Choroid plexus epithelial cell (primary cell): ENCODE results near the gene FRMD4B.

ENCODE experiments used
- DNase-seq: peaks from one replicate; pipeline ENCODE4 v3.0.0-alpha.2; 2010; ENCODE audit warnings: low read depth
- H3K4me3 ChIP-seq: 2 replicates; pipeline ENCODE4 v1.5.1; 2011; ENCODE audit warnings: low read depth, mild to moderate bottlenecking, control low read depth, low read length, moderate library complexity
- TF ChIP-seq, protein P1 (sequence below): conservative IDR thresholded peaks from 2 replicates; pipeline ENCODE4 v1.5.1; 2011; ENCODE audit warnings: low read depth, mild to moderate bottlenecking, control low read depth, inconsistent platforms, low read length, moderate library complexity

The FRMD4B gene

GRCh38 chr3:69186575-69187093 is 199.3 kb downstream of the FRMD4B start:
- no peak overlapping the region for H3K4me3 ChIP-seq
- DNase-seq: no peak
- TF ChIP-seq, protein P1, sequence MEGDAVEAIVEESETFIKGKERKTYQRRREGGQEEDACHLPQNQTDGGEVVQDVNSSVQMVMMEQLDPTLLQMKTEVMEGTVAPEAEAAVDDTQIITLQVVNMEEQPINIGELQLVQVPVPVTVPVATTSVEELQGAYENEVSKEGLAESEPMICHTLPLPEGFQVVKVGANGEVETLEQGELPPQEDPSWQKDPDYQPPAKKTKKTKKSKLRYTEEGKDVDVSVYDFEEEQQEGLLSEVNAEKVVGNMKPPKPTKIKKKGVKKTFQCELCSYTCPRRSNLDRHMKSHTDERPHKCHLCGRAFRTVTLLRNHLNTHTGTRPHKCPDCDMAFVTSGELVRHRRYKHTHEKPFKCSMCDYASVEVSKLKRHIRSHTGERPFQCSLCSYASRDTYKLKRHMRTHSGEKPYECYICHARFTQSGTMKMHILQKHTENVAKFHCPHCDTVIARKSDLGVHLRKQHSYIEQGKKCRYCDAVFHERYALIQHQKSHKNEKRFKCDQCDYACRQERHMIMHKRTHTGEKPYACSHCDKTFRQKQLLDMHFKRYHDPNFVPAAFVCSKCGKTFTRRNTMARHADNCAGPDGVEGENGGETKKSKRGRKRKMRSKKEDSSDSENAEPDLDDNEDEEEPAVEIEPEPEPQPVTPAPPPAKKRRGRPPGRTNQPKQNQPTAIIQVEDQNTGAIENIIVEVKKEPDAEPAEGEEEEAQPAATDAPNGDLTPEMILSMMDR: no peak

DNA sequence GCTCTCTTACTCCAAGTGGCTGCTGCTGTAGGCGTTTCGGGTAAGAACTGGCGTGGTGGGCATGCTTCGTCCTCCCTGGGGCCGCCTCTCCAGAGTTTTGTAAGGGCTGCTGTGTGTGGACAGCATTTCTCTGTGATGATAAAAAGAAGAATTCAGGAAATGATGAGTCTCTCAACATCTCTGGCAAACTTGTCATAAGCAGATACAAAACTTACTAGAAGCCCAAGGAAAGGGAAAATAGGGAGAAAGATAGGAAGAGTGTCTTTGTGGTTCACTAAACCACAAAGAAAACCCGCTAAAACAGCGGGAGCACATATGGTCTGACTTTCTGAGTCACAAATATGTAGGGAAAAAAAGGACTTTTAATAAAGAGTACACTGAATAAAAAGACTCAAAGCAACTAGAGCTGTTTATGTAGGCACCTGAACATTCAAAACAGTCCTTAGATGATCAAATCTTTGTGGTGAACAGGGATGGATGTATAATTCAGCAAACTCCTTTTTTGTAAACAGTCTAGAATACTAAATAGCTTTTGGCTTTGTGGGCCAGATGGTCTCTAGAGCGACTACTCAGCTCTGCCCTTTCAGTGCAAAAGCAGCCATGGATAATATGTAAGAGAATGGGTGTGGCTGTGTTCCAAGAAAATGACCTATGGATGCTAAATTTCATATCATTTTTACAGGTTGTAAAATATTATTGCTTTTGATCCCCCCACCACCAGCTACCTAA is 203.1 kb downstream of the FRMD4B start:
- H3K4me3 ChIP-seq: no peak overlapping the region
- TF ChIP-seq, protein P1: no peak
- peak; percentile 92 for DNase-seq

DNA sequence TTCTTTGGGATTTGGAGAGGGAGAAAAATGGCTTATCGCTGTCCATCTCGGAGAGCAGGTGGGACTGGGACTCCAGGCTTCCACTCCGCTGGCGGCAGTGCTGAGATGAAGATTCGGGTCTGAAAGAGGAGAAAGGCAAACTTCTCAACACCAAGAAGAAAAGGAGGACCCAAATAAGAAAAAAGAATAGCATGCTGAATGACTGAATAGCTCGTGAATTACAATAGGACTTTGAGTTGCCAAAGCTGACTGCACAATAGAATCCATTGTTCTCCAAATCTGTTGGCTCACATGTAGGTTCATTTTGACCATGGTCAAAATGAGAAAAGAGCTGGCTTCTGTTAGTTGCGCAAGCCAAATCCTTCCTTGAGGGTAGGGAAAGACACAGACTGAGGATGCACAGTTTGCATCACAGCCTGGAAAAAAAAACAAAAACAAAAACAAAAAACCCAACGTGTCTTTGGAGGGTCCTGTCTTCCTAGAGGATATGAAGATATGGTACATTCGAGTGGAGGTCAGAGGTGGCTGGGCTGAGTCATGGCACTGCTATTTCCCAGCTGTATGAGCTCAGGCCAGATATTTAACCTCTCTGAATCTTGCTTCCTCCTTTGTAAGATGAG is 204.2 kb downstream of the FRMD4B start:
- TF ChIP-seq, protein P1: no peak
- peak; percentile 86 for DNase-seq
- H3K4me3 ChIP-seq: no peak overlapping the region

GRCh38 chr3:69180869-69181591 is 204.9 kb downstream of the FRMD4B start:
- TF ChIP-seq, protein P1: no peak
- no peak overlapping the region for H3K4me3 ChIP-seq
- no peak for DNase-seq

DNA sequence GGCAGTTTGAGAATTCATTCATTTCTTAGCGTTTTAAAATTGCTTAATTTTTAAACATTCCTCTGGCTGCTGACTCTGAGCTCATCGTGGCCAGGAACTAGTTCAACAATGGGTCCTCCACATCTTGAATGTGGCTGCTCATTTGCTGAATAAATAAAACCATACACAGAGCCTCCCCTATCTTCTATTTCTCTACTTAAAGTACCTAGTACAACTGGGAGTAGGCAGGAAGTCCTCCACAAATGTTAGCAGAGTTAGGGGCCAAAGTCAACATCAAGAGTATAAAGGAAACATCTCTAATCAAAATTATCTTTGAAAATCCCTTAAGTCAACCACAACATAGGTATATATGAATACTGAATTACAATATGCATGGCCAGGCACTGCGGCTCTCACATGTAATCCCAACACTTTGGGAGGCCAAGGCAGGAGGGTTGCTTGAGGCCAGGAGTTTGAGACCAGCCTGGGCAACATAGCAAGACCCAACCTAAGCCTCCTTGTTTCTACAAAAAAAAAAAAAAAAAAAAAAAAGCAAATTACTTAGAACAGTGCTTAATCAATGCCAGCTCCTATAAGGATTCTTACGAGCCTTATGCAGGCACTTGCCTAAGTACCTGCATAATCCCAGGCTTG is 206.0 kb downstream of the FRMD4B start:
- peak; percentile 48 for DNase-seq
- no peak overlapping the region for H3K4me3 ChIP-seq
- TF ChIP-seq, protein P1: no peak

GRCh38 chr3:69178838-69179739 is 206.8 kb downstream of the FRMD4B start:
- TF ChIP-seq, protein P1: no peak
- H3K4me3 ChIP-seq: no peak overlapping the region
- peak; percentile 42 for DNase-seq
